Progenitor cell of endocrine pancreas (in vitro differentiated cells): ENCODE measurements around the gene TSFM. TPM values are rescaled to one million over a fixed set of nuclear protein-coding genes. Genes with fewer than 3 reads are reported as not detected.

Experiments used
- DNase-seq: peaks from one replicate; pipeline ENCODE4 v3.0.0; 2021; ENCODE audit warnings: low spot score; ENCODE audit not compliant: unreplicated experiment
- H3K27ac Mint-ChIP-seq: 2 replicates; pipeline ENCODE4 v1.8.0; 2021; ENCODE audit warnings: mild to moderate bottlenecking, moderate library complexity, mixed read lengths
- H3K27me3 Mint-ChIP-seq: 2 replicates; pipeline ENCODE4 v1.8.0; 2021; ENCODE audit warnings: mixed read lengths
- H3K36me3 Mint-ChIP-seq: 2 replicates; pipeline ENCODE4 v1.8.0; 2022; ENCODE audit warnings: mixed read lengths; ENCODE audit not compliant: insufficient read depth
- H3K4me1 Mint-ChIP-seq: 2 replicates; pipeline ENCODE4 v1.8.0; 2021; ENCODE audit warnings: low read depth, mixed read lengths
- H3K4me3 Mint-ChIP-seq: 2 replicates; pipeline ENCODE4 v1.8.0; 2021; ENCODE audit warnings: low read depth, mild to moderate bottlenecking, moderate library complexity, mixed read lengths
- H3K9me3 Mint-ChIP-seq: 2 replicates; pipeline ENCODE4 v1.8.0; 2021; ENCODE audit warnings: low read depth, mixed read lengths
- CTCF ChIP-seq: fragments of 200-600 bp; sonication (generic); IDR thresholded peaks from one replicate; pipeline ENCODE4 v1.5.0; 2021; ENCODE audit warnings: antibody characterized with exemption, mild to moderate bottlenecking; ENCODE audit not compliant: unreplicated experiment
- total RNA-seq: library from RNA; stranded (reverse); gene quantifications from 2 replicates; pipeline ENCODE4 v1.2.1, GENCODE V29; 2021

TSFM gene
- total RNA-seq, 1 donor from 2014 or later: 25.7 TPM

GRCh38 chr12:57838594-57839302 is 56.2 kb downstream of the TSFM start:
- no peak for DNase-seq
- no peaks in the 10 kb centered on the region for H3K9me3 Mint-ChIP-seq
- TF ChIP-seq CTCF: no peak
- H3K27me3 Mint-ChIP-seq: no peaks in the 10 kb centered on the region
- H3K36me3 Mint-ChIP-seq: no peaks in the 10 kb centered on the region
- H3K4me1 Mint-ChIP-seq: peaks cover 67% of the 10 kb centered on the region
- no peak overlapping the region for H3K4me3 Mint-ChIP-seq
- peak overlapping the region; percentile 62 for H3K27ac Mint-ChIP-seq

GRCh38 chr12:57839996-57840395 is 57.4 kb downstream of the TSFM start:
- Mint-ChIP-seq H3K9me3 (no peaks in the 10 kb centered on the region), H3K4me1 (peaks cover 72% of the 10 kb centered on the region), H3K27me3 (no peaks in the 10 kb centered on the region), H3K36me3 (no peaks in the 10 kb centered on the region), H3K4me3 (no peak overlapping the region), H3K27ac (peak overlapping the region; percentile 73)
- TF ChIP-seq CTCF: no peak
- DNase-seq: no peak

GRCh38 chr12:57840726-57841125 is 58.1 kb downstream of the TSFM start:
- no peak for TF ChIP-seq CTCF
- H3K4me1 Mint-ChIP-seq: peaks cover 71% of the 10 kb centered on the region

GRCh38 chr12:57841445-57841844 is 58.9 kb downstream of the TSFM start:
- no peaks in the 10 kb centered on the region for H3K36me3 Mint-ChIP-seq
- peak overlapping the region; percentile 51 for H3K4me3 Mint-ChIP-seq
- no peak for TF ChIP-seq CTCF
- H3K27me3 Mint-ChIP-seq: no peaks in the 10 kb centered on the region
- H3K4me1 Mint-ChIP-seq: peaks cover 67% of the 10 kb centered on the region
- DNase-seq: no peak
- H3K27ac Mint-ChIP-seq: peak overlapping the region; percentile 77
- no peaks in the 10 kb centered on the region for H3K9me3 Mint-ChIP-seq

More at GRCh38 chr12:57840726-57841125, 58.1 kb downstream of the TSFM start:
- no peaks in the 10 kb centered on the region for H3K9me3 Mint-ChIP-seq
- peak overlapping the region; percentile 77 for H3K27ac Mint-ChIP-seq
- H3K27me3 Mint-ChIP-seq: no peaks in the 10 kb centered on the region
- no peak for DNase-seq
- H3K36me3 Mint-ChIP-seq: no peaks in the 10 kb centered on the region
- peak overlapping the region; percentile 10 for H3K4me3 Mint-ChIP-seq

GRCh38 chr12:57842342-57843294 is 60.0 kb downstream of the TSFM start:
- no peak for TF ChIP-seq CTCF
- Mint-ChIP-seq H3K27ac (peak overlapping the region; percentile 86), H3K4me3 (peak overlapping the region; percentile 83), H3K27me3 (no peaks in the 10 kb centered on the region), H3K9me3 (no peaks in the 10 kb centered on the region), H3K4me1 (peaks cover 59% of the 10 kb centered on the region), H3K36me3 (no peaks in the 10 kb centered on the region)
- no peak for DNase-seq
